ENCODE data around the gene FGF2.
A peak's percentile ranks its signal among the peaks of the same experiment; 100 is the strongest.

Gene FGF2

DNA sequence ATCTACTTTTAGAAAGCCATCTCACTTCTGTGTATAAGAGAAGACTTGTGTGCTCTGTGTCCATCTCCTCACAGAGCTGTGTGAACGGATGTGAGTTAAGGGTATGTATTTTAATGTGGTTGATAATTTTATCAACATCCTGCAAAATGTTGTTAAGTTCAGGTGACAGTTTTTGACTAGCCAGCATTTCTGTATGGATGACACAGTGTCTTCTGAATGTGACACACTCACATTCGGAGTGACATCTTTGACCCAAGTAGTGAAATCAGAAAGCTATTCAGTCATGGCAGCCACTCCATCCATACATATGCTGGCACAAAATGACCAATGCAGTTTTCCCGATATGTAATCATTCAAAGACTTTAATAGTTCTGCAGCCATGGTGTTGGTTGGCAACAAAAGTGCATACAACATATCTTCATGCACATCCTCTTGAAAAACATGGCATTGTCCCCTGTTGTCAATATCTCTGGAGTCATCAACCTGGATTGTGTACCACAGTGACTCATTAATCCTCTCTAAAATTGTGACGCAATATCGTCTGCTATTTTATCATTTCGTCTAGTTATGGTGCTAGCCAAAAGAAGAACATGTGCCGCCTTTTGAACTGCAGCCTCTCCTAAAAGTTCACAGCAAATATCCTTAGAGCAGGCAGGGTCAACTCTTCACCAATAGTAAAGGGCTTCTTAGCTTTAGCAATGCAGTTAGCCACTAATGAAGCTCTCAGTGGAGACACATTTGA is 6.8 kb upstream of the FGF2 start:
- no peaks in the 10 kb centered on the region for H3K27me3 ChIP-seq
- H3K27ac ChIP-seq = no peak overlapping the region
- H3K36me3 ChIP-seq = no peaks in the 10 kb centered on the region
- H3K4me1 ChIP-seq = peaks cover 0 to 9% (median 3%) of the 10 kb centered on the region in 4 donors
- H3K9me3 ChIP-seq = no peaks in the 10 kb centered on the region
- intact Hi-C loops (cut with DNase I; ENCODE audit: low total_unique reads) = loop anchor here (10.0 kb wide), 1 partner anchor 95 kb away; no protein-coding TSS in a partner anchor
- TF ChIP-seq, protein P1, sequence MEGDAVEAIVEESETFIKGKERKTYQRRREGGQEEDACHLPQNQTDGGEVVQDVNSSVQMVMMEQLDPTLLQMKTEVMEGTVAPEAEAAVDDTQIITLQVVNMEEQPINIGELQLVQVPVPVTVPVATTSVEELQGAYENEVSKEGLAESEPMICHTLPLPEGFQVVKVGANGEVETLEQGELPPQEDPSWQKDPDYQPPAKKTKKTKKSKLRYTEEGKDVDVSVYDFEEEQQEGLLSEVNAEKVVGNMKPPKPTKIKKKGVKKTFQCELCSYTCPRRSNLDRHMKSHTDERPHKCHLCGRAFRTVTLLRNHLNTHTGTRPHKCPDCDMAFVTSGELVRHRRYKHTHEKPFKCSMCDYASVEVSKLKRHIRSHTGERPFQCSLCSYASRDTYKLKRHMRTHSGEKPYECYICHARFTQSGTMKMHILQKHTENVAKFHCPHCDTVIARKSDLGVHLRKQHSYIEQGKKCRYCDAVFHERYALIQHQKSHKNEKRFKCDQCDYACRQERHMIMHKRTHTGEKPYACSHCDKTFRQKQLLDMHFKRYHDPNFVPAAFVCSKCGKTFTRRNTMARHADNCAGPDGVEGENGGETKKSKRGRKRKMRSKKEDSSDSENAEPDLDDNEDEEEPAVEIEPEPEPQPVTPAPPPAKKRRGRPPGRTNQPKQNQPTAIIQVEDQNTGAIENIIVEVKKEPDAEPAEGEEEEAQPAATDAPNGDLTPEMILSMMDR (IDR thresholded peaks at IDR 0.05) = no peak
- H3K4me3 ChIP-seq = no peak overlapping the region
- DNase-seq = no peak

DNA sequence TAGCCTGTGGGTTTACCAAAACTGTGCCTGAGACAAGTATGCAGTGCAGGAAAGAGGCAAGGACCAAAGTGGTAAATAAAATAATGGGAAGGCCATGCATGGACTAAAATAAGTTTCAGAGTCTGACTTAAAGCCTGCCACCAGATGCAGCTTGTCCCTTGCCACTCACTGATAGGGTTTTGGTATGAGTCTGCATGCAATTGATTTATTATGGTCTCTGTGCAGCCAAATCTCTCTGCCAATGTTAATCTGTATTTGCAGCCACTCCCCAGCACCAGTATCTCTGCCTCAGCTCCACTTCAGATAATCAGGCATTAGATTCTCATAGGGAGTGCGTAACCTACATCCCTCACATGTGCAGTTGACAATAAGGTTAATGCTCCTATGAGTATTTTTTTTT is 5.5 kb upstream of the FGF2 start:
- Histone ChIP-seq H3K27me3 (no peaks in the 10 kb centered on the region), H3K36me3 (no peaks in the 10 kb centered on the region), H3K4me1 (peaks cover 0 to 15% (median 3%) of the 10 kb centered on the region in 4 donors), H3K27ac (no peak overlapping the region), H3K9me3 (no peaks in the 10 kb centered on the region), H3K4me3 (no peak overlapping the region)
- TF ChIP-seq, protein P1 (IDR thresholded peaks at IDR 0.05) = no peak
- no peak for DNase-seq
- intact Hi-C loops (cut with DNase I; ENCODE audit: low total_unique reads) = loop anchor here (10.0 kb wide), 1 partner anchor 94 kb away; no protein-coding TSS in a partner anchor

GRCh38 chr4:122822466-122822865 is 4.2 kb upstream of the FGF2 start:
- DNase-seq = no peak
- no peaks in the 10 kb centered on the region for H3K27me3 ChIP-seq
- H3K27ac ChIP-seq = no peak overlapping the region
- peaks cover 0 to 15% (median 3%) of the 10 kb centered on the region in 4 donors for H3K4me1 ChIP-seq
- TF ChIP-seq, protein P1 (IDR thresholded peaks at IDR 0.05) = no peak
- H3K36me3 ChIP-seq = no peaks in the 10 kb centered on the region
- no peak overlapping the region for H3K4me3 ChIP-seq
- intact Hi-C loops (cut with DNase I; ENCODE audit: low total_unique reads) = loop anchor here (10.0 kb wide), 1 partner anchor 92 kb away; no protein-coding TSS in a partner anchor
- H3K9me3 ChIP-seq = no peaks in the 10 kb centered on the region

GRCh38 chr4:122823476-122823875 is 3.2 kb upstream of the FGF2 start:
- no peak for DNase-seq
- TF ChIP-seq, protein P1 (IDR thresholded peaks at IDR 0.05) = no peak
- intact Hi-C loops (cut with DNase I; ENCODE audit: low total_unique reads) = loop anchor here (10.0 kb wide), 1 partner anchor 91 kb away; no protein-coding TSS in a partner anchor
- Histone ChIP-seq H3K36me3 (no peaks in the 10 kb centered on the region), H3K27me3 (no peaks in the 10 kb centered on the region), H3K4me1 (peaks cover 0 to 20% (median 5%) of the 10 kb centered on the region in 4 donors), H3K27ac (no peak overlapping the region), H3K9me3 (no peaks in the 10 kb centered on the region), H3K4me3 (no peak overlapping the region)

- TF ChIP-seq, protein P1 (IDR thresholded peaks at IDR 0.05) = no peak
- DNase-seq = no peak
- H3K27ac ChIP-seq = peak overlapping the region in 1 of 2 donors; percentile 96
- H3K4me3 ChIP-seq = no peak overlapping the region
- H3K4me1 ChIP-seq = peaks cover 0 to 31% (median 7%) of the 10 kb centered on the region in 4 donors
- H3K9me3 ChIP-seq = no peaks in the 10 kb centered on the region
- intact Hi-C loops (cut with DNase I; ENCODE audit: low total_unique reads) = loop anchor here (10.0 kb wide), 1 partner anchor 90 kb away; no protein-coding TSS in a partner anchor
- no peaks in the 10 kb centered on the region for H3K27me3 ChIP-seq
- no peaks in the 10 kb centered on the region for H3K36me3 ChIP-seq
Observed at GRCh38 chr4:122824616-122825015, 2.0 kb upstream of the FGF2 start.
